ENCODE measurements around the gene WASF3. TPM values are rescaled to one million over a fixed set of nuclear protein-coding genes. Genes with fewer than 3 reads are reported as not detected.

The WASF3 gene
- total RNA-seq, 1 experiment from 2014 or later: 4.6 TPM

GRCh38 chr13:26711211-26711610, 153.7 kb downstream of the WASF3 start:
- ChIA-PET POLR2A (ENCODE audit: low non-redundant PET) (interaction anchor here (0.5 kb wide), 1 partner anchor 173 kb away, joined by 4 read pairs; no protein-coding TSS in a partner anchor), CTCF (interaction anchor here (0.8 kb wide), 1 partner anchor 13 kb away, joined by 3 read pairs; no protein-coding TSS in a partner anchor)
- intact Hi-C loops (cut with micrococcal nuclease; ENCODE audit: unreplicated experiment): no loop called here
- no peaks in the 10 kb centered on the region for H3K4me1 ChIP-seq (ENCODE audit: insufficient read depth, low read length, poor library complexity, severe bottlenecking)
- no peaks in the 10 kb centered on the region for H3K36me3 ChIP-seq (ENCODE audit: insufficient read depth, low read length, poor library complexity, severe bottlenecking)
- no peaks in the 10 kb centered on the region for H3K9me3 ChIP-seq (ENCODE audit: low read depth, low read length, poor library complexity, severe bottlenecking)
- no peak overlapping the region for H3K27ac ChIP-seq (ENCODE audit: low read depth, low read length, poor library complexity, severe bottlenecking)
- H3K27me3 ChIP-seq (replicated peaks; ENCODE audit: insufficient read depth, low read depth, low read length, poor library complexity): no peaks in the 10 kb centered on the region
- no peak for DNase-seq (ENCODE audit: low spot score)
- TF ChIP-seq, protein P1, sequence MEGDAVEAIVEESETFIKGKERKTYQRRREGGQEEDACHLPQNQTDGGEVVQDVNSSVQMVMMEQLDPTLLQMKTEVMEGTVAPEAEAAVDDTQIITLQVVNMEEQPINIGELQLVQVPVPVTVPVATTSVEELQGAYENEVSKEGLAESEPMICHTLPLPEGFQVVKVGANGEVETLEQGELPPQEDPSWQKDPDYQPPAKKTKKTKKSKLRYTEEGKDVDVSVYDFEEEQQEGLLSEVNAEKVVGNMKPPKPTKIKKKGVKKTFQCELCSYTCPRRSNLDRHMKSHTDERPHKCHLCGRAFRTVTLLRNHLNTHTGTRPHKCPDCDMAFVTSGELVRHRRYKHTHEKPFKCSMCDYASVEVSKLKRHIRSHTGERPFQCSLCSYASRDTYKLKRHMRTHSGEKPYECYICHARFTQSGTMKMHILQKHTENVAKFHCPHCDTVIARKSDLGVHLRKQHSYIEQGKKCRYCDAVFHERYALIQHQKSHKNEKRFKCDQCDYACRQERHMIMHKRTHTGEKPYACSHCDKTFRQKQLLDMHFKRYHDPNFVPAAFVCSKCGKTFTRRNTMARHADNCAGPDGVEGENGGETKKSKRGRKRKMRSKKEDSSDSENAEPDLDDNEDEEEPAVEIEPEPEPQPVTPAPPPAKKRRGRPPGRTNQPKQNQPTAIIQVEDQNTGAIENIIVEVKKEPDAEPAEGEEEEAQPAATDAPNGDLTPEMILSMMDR (conservative IDR thresholded peaks at IDR 0.05; ENCODE audit: low read depth, low read length): no peak
- no peak for TF ChIP-seq EZH2 (IDR thresholded peaks at IDR 0.05; ENCODE audit: borderline replicate concordance, low read depth, low read length, poor library complexity, severe bottlenecking)
- BruUV-seq (replicated peaks): no TSS peak
- H3K4me3 ChIP-seq (ENCODE audit: low read depth, low read length, poor library complexity, severe bottlenecking): no peak overlapping the region

GRCh38 chr13:26713341-26713740, 155.9 kb downstream of the WASF3 start:
- CTCF ChIA-PET: interaction anchor here (1.1 kb wide), 1 partner anchor 35 kb away, joined by 3 read pairs; no protein-coding TSS in a partner anchor
- POLR2A ChIA-PET (ENCODE audit: low non-redundant PET): no interaction called here
- DNase-seq (ENCODE audit: low spot score): no peak
- TF ChIP-seq, protein P1 (conservative IDR thresholded peaks at IDR 0.05; ENCODE audit: low read depth, low read length): no peak
- no peak for TF ChIP-seq EZH2 (IDR thresholded peaks at IDR 0.05; ENCODE audit: borderline replicate concordance, low read depth, low read length, poor library complexity, severe bottlenecking)
- BruUV-seq (replicated peaks): no TSS peak
- H3K36me3 ChIP-seq (ENCODE audit: insufficient read depth, low read length, poor library complexity, severe bottlenecking): no peaks in the 10 kb centered on the region
- no peaks in the 10 kb centered on the region for H3K9me3 ChIP-seq (ENCODE audit: low read depth, low read length, poor library complexity, severe bottlenecking)
- intact Hi-C loops (cut with micrococcal nuclease; ENCODE audit: unreplicated experiment): no loop called here
- H3K4me3 ChIP-seq (ENCODE audit: low read depth, low read length, poor library complexity, severe bottlenecking): no peak overlapping the region
- H3K27ac ChIP-seq (ENCODE audit: low read depth, low read length, poor library complexity, severe bottlenecking): no peak overlapping the region
- H3K4me1 ChIP-seq (ENCODE audit: insufficient read depth, low read length, poor library complexity, severe bottlenecking): no peaks in the 10 kb centered on the region
- H3K27me3 ChIP-seq (replicated peaks; ENCODE audit: insufficient read depth, low read depth, low read length, poor library complexity): no peaks in the 10 kb centered on the region

- BruUV-seq (replicated peaks): no TSS peak
- no peaks in the 10 kb centered on the region for H3K27me3 ChIP-seq (replicated peaks; ENCODE audit: insufficient read depth, low read depth, low read length, poor library complexity)
- H3K4me3 ChIP-seq (ENCODE audit: low read depth, low read length, poor library complexity, severe bottlenecking): no peak overlapping the region
- H3K27ac ChIP-seq (ENCODE audit: low read depth, low read length, poor library complexity, severe bottlenecking): no peak overlapping the region
- intact Hi-C loops (cut with micrococcal nuclease; ENCODE audit: unreplicated experiment): no loop called here
- DNase-seq (ENCODE audit: low spot score): no peak
- TF ChIP-seq, protein P1 (conservative IDR thresholded peaks at IDR 0.05; ENCODE audit: low read depth, low read length): no peak
- no peak for TF ChIP-seq EZH2 (IDR thresholded peaks at IDR 0.05; ENCODE audit: borderline replicate concordance, low read depth, low read length, poor library complexity, severe bottlenecking)
- H3K36me3 ChIP-seq (ENCODE audit: insufficient read depth, low read length, poor library complexity, severe bottlenecking): no peaks in the 10 kb centered on the region
- no peaks in the 10 kb centered on the region for H3K4me1 ChIP-seq (ENCODE audit: insufficient read depth, low read length, poor library complexity, severe bottlenecking)
- CTCF ChIA-PET: interaction anchor here (1.3 kb wide), 1 partner anchor 19 kb away, joined by 3 read pairs; no protein-coding TSS in a partner anchor
- POLR2A ChIA-PET (ENCODE audit: low non-redundant PET): no interaction called here
- H3K9me3 ChIP-seq (ENCODE audit: low read depth, low read length, poor library complexity, severe bottlenecking): no peaks in the 10 kb centered on the region
These were observed 159.5 kb downstream of the WASF3 start for GRCh38 chr13:26716984-26717383.

Data from A673 (cell line).